Umbilical cord (tissue), 2 donors: Measurements from ENCODE around the gene NAPEPLD. TPM values are rescaled to one million over a fixed set of nuclear protein-coding genes. Genes with fewer than 3 reads are reported as not detected.
"Not testable (repeated sequence)": the region's sequence is repeated elsewhere in the genome, so short reads cannot be mapped to it uniquely, and the experiment has no call there.

ENCODE experiments used
- DNase-seq: peaks from one replicate; pipeline ENCODE4 v3.0.0-alpha.2; 2015; ENCODE audit warnings: low spot score
- total RNA-seq: library from RNA; depleted of rRNA; stranded (reverse); fragments of >200 nt; gene quantifications from one replicate; pipeline ENCODE4 v1.2.3, GENCODE V29; 2014; ENCODE audit warnings: low replicate concordance; ENCODE audit not compliant: insufficient read depth

Gene NAPEPLD
- total RNA-seq: 18.8 TPM

- DNase-seq: peak; percentile 94
These were observed at the start of gene NAPEPLD for GRCh38 chr7:103148994-103149807. Gene NAPEPLD (minus strand): TSS chr7:103149099. CDS start chr7:103128776, 20,323 bp downstream.

GRCh38 chr7:103198079-103198478, 49.2 kb upstream of the NAPEPLD start:
- DNase-seq: not testable (repeated sequence)

- DNase-seq: not testable (repeated sequence)
These were observed 46.5 kb upstream of the NAPEPLD start for GRCh38 chr7:103195364-103195763.

- not testable (repeated sequence) for DNase-seq
These were observed 23.7 kb upstream of the NAPEPLD start for GRCh38 chr7:103172415-103173146.

GRCh38 chr7:103171695-103172414, 23.0 kb upstream of the NAPEPLD start:
- not testable (repeated sequence) for DNase-seq

GRCh38 chr7:103166921-103167544, 18.1 kb upstream of the NAPEPLD start:
- not testable (repeated sequence) for DNase-seq

DNA sequence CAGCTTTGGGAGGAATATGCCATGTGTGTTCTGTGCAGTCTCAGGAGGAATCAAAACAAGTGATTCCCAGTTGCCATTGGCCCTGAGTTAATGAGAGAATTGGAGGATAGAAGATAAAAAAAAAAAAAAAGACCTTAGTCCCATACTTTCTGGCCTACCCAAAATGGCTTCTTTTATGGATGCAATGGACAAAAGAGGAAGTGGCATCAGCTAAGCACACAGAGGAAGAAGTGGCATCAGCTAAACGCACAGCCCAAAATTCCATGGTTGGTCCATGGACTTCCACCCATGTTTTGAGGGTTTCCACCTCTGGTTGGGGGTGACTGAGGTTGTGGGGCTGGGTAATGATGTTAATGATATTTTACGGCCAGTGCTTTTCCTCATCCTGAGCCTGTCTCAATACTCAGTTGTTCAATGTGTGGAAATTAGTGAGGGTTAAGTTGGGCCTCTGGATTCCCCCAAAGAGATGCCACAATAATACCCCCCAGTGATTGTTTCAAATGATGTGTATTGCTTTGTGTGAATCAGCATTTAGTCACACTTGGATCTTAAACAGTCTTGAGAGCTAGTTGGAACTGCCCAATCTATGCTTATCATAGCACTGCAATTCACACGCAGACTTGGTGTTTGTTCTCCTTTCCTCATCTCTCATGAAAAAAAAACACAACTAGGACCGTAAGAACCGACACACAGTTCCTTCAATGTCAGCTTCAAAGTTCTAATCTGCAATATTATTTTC, 14.4 kb upstream of the NAPEPLD start:
- DNase-seq: not testable (repeated sequence)

- not testable (repeated sequence) for DNase-seq
These were observed 13.7 kb upstream of the NAPEPLD start for GRCh38 chr7:103162641-103163040.

GRCh38 chr7:103161998-103162616, 13.2 kb upstream of the NAPEPLD start:
- DNase-seq: not testable (repeated sequence)

GRCh38 chr7:103159072-103159471, 10.2 kb upstream of the NAPEPLD start:
- DNase-seq: not testable (repeated sequence)

GRCh38 chr7:103155331-103156024, 6.6 kb upstream of the NAPEPLD start:
- not testable (repeated sequence) for DNase-seq

DNA sequence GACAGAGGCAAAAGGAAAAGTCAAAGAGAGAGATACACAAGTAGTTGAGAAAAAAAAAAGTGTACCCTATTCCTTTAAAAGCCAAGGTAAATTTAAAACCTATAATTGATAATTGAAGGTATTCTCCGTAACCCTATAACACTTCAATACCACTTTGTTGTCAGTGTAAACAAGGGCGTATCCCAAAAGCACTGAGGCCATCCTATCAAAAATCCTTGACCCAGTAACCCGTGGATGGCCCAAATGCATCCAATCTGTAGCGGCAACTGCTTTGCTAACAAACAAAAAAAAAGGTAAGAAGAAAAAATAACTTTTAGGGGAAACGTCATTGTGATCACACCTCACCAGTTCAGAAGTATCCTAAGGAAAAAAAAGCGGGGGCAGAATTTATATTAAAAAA, 5.1 kb upstream of the NAPEPLD start:
- no peak for DNase-seq

DNA sequence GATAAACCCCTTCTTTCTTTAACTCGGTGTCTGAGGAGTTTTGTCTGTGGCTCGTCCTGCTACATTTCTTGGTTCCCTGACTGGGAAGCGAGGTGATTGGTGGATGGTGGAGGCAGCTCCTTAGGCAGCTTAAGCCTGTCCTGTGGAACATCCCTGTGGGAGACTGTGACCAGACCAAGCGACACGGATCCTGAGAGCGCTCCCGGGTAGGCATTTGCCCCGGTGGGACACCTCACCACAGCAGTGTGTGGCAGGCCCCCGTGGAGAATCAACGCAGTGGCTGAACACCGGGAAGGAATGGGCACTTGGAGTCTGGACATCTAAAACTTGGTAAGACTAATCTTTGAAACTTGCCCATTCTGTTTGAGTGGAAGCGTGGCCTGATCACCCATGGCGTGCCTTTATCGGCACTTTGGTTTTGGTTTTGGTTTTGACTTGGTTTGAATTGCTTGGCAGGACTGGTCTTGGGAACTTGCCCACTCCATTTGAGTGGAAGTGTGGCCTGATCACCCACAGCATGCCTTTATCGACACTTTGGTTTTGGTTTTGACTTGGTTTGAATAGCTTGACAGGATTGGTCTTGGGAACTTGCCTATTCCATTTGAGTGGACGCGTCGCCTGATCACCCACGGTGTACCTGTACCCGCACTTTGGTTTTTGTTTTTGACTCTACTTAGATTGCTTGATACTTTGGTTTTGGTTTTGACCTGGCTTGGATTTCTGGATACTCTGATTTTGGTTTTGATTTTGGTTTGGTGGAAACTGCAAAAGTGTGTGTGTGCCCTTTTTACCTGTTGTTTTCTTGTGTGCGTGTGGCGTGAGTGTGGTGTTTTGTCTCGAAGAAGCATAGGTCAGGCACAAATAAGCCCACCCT, 4.1 kb upstream of the NAPEPLD start:
- not testable (repeated sequence) for DNase-seq

GRCh38 chr7:103151993-103152676, 3.2 kb upstream of the NAPEPLD start:
- DNase-seq: not testable (repeated sequence)

GRCh38 chr7:103150192-103150591, 1.3 kb upstream of the NAPEPLD start:
- no peak for DNase-seq

- no peak for DNase-seq
These were observed 895 bp upstream of the NAPEPLD start for GRCh38 chr7:103149808-103150180.

DNA sequence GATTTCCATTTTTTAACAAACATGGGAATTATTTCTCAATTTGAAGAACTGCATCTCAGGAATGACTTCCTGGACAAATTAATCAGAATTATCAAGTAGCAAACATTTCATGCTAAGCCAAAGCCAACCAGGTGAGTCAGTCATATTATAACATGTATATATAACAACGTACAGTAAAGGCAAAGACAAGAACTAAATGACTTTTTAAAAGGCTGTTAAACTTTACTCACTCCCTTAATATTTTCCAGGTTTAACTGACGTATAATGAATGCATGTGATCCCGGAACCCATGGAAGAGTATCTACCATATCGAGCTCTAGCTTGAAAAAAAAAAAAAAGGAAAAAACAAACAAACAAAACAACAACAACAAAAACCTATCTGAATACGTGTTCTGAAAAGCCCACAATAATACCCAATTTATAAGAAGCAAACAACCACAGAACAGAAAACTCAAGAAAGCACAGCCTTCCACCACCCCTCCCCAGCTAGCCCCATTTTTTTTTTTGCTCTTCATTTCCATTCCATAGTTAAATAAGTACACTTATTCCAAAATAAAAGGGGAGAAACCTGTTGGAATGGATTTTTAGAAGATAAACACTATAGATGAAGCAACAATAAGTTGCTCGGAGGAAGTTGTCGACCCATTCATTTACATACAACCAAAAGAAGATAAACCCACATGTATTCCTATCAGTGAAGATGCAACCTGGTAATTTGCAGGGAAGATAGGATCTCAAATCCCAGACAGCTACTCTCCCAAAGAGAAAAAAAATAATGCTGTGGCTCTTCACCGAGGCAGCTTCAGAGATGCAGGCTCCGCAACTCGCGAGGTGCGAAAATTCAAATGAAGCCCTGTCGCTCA, 537 bp downstream of the NAPEPLD start:
- peak; percentile 17 for DNase-seq
